ENCODE measurements around the gene VAC14. TPM values are rescaled to one million over a fixed set of nuclear protein-coding genes. Genes with fewer than 3 reads are reported as not detected.

Gene VAC14
- total RNA-seq, 1 donor, result 25.0 TPM

GRCh38 chr16:70735141-70735979 is 65.6 kb downstream of the VAC14 start:
- peaks cover 21% of the 10 kb centered on the region for H3K4me1 ChIP-seq (ENCODE audit: insufficient read depth, low read length)
- H3K9me3 ChIP-seq (ENCODE audit: low read depth, low read length), result no peaks in the 10 kb centered on the region
- no peaks in the 10 kb centered on the region for H3K27me3 ChIP-seq (ENCODE audit: insufficient read depth, low read length)
- H3K4me3 ChIP-seq (ENCODE audit: low read length), result no peak overlapping the region

- no peaks in the 10 kb centered on the region for H3K9me3 ChIP-seq (ENCODE audit: low read depth, low read length)
- peaks cover 21% of the 10 kb centered on the region for H3K4me1 ChIP-seq (ENCODE audit: insufficient read depth, low read length)
- no peaks in the 10 kb centered on the region for H3K27me3 ChIP-seq (ENCODE audit: insufficient read depth, low read length)
- H3K4me3 ChIP-seq (ENCODE audit: low read length), result no peak overlapping the region
Observed at GRCh38 chr16:70734522-70735095, 66.3 kb downstream of the VAC14 start.

GRCh38 chr16:70730944-70731343 is 70.0 kb downstream of the VAC14 start:
- Histone ChIP-seq H3K4me1 (ENCODE audit: insufficient read depth, low read length) (no peaks in the 10 kb centered on the region), H3K9me3 (ENCODE audit: low read depth, low read length) (no peaks in the 10 kb centered on the region), H3K27me3 (ENCODE audit: insufficient read depth, low read length) (no peaks in the 10 kb centered on the region), H3K4me3 (ENCODE audit: low read length) (no peak overlapping the region)

- H3K4me1 ChIP-seq (ENCODE audit: insufficient read depth, low read length), result no peaks in the 10 kb centered on the region
- no peaks in the 10 kb centered on the region for H3K27me3 ChIP-seq (ENCODE audit: insufficient read depth, low read length)
- no peak overlapping the region for H3K4me3 ChIP-seq (ENCODE audit: low read length)
- H3K9me3 ChIP-seq (ENCODE audit: low read depth, low read length), result no peaks in the 10 kb centered on the region
Observed at GRCh38 chr16:70730031-70730430, 70.9 kb downstream of the VAC14 start.

- H3K27me3 ChIP-seq (ENCODE audit: insufficient read depth, low read length), result no peaks in the 10 kb centered on the region
- no peak overlapping the region for H3K4me3 ChIP-seq (ENCODE audit: low read length)
- no peaks in the 10 kb centered on the region for H3K9me3 ChIP-seq (ENCODE audit: low read depth, low read length)
- H3K4me1 ChIP-seq (ENCODE audit: insufficient read depth, low read length), result no peaks in the 10 kb centered on the region
Observed at GRCh38 chr16:70729292-70729691, 71.7 kb downstream of the VAC14 start.

- no peaks in the 10 kb centered on the region for H3K4me1 ChIP-seq (ENCODE audit: insufficient read depth, low read length)
- H3K4me3 ChIP-seq (ENCODE audit: low read length), result no peak overlapping the region
- no peaks in the 10 kb centered on the region for H3K27me3 ChIP-seq (ENCODE audit: insufficient read depth, low read length)
- no peaks in the 10 kb centered on the region for H3K9me3 ChIP-seq (ENCODE audit: low read depth, low read length)
Observed at GRCh38 chr16:70728150-70728549, 72.8 kb downstream of the VAC14 start.

- Histone ChIP-seq H3K4me3 (ENCODE audit: low read length) (no peak overlapping the region), H3K9me3 (ENCODE audit: low read depth, low read length) (no peaks in the 10 kb centered on the region), H3K27me3 (ENCODE audit: insufficient read depth, low read length) (no peaks in the 10 kb centered on the region), H3K4me1 (ENCODE audit: insufficient read depth, low read length) (no peaks in the 10 kb centered on the region)
Observed at GRCh38 chr16:70726892-70727361, 74.0 kb downstream of the VAC14 start.

- H3K4me3 ChIP-seq (ENCODE audit: low read length), result no peak overlapping the region
- no peaks in the 10 kb centered on the region for H3K4me1 ChIP-seq (ENCODE audit: insufficient read depth, low read length)
- H3K27me3 ChIP-seq (ENCODE audit: insufficient read depth, low read length), result no peaks in the 10 kb centered on the region
- H3K9me3 ChIP-seq (ENCODE audit: low read depth, low read length), result no peaks in the 10 kb centered on the region
Observed at GRCh38 chr16:70725912-70726828, 74.8 kb downstream of the VAC14 start.

- Histone ChIP-seq H3K4me3 (ENCODE audit: low read length) (no peak overlapping the region), H3K9me3 (ENCODE audit: low read depth, low read length) (no peaks in the 10 kb centered on the region), H3K27me3 (ENCODE audit: insufficient read depth, low read length) (no peaks in the 10 kb centered on the region), H3K4me1 (ENCODE audit: insufficient read depth, low read length) (no peaks in the 10 kb centered on the region)
Observed at GRCh38 chr16:70725024-70725911, 75.7 kb downstream of the VAC14 start.

GRCh38 chr16:70724146-70725023 is 76.6 kb downstream of the VAC14 start:
- Histone ChIP-seq H3K4me3 (ENCODE audit: low read length) (no peak overlapping the region), H3K9me3 (ENCODE audit: low read depth, low read length) (no peaks in the 10 kb centered on the region), H3K4me1 (ENCODE audit: insufficient read depth, low read length) (no peaks in the 10 kb centered on the region), H3K27me3 (ENCODE audit: insufficient read depth, low read length) (no peaks in the 10 kb centered on the region)

- Histone ChIP-seq H3K4me3 (ENCODE audit: low read length) (no peak overlapping the region), H3K4me1 (ENCODE audit: insufficient read depth, low read length) (no peaks in the 10 kb centered on the region), H3K27me3 (ENCODE audit: insufficient read depth, low read length) (no peaks in the 10 kb centered on the region), H3K9me3 (ENCODE audit: low read depth, low read length) (no peaks in the 10 kb centered on the region)
Observed at GRCh38 chr16:70723740-70724145, 77.2 kb downstream of the VAC14 start.

- Histone ChIP-seq H3K4me3 (ENCODE audit: low read length) (no peak overlapping the region), H3K27me3 (ENCODE audit: insufficient read depth, low read length) (no peaks in the 10 kb centered on the region), H3K9me3 (ENCODE audit: low read depth, low read length) (no peaks in the 10 kb centered on the region), H3K4me1 (ENCODE audit: insufficient read depth, low read length) (no peaks in the 10 kb centered on the region)
Observed at GRCh38 chr16:70721202-70721963, 79.6 kb downstream of the VAC14 start.

Data from mononuclear cell (primary cell).